Measurements from ENCODE around the gene NBAS. TPM values are rescaled to one million over a fixed set of nuclear protein-coding genes. Genes with fewer than 3 reads are reported as not detected.
A peak's percentile ranks its signal among the peaks of the same experiment; 100 is the strongest.
"Not testable (repeated sequence)": the region's sequence is repeated elsewhere in the genome, so short reads cannot be mapped to it uniquely, and the experiment has no call there.

Gene NBAS
- total RNA-seq, 1 experiment from 2014 or later: 59.9 TPM

DNA sequence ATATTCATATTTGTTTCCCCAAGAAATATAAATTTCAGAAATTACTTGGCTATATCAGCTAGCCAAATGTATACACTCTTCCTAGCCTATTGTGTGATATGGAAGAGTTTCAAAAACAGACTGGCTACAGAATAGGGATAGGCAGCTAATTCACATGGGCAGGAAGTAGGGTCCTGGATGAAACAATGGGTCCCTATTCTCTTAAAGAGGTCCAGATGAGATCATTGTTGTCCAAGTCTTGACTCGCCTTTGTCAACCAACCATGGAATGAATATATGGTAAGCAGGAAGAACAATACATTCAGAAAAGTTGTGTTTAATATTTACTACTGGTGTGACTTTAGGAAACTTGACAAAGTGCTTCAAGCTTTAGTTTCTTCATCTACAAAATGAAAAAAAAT is 319.9 kb downstream of the NBAS start:
- DNase-seq (ENCODE audit: extremely low read depth, low read depth): no peak

DNA sequence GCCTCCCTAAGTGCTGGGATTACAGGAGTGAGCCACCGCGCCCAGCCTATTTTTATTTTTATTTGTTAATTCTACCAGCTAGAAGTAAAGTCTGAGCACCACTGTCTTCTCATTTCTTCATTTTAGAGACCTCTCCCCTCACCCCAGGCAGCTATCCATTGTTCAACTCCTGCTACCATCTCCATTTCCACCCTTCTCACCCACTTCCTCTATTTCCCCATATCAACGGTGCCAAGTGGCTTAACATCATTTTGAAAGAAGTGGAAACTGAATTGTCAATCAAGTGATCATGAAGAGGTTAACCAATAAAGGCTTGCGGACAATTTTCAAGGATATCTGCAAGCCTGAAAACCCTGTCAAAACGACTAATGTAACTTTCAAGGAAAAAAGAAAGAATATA is 323.1 kb downstream of the NBAS start:
- DNase-seq (ENCODE audit: extremely low read depth, low read depth): no peak

DNA sequence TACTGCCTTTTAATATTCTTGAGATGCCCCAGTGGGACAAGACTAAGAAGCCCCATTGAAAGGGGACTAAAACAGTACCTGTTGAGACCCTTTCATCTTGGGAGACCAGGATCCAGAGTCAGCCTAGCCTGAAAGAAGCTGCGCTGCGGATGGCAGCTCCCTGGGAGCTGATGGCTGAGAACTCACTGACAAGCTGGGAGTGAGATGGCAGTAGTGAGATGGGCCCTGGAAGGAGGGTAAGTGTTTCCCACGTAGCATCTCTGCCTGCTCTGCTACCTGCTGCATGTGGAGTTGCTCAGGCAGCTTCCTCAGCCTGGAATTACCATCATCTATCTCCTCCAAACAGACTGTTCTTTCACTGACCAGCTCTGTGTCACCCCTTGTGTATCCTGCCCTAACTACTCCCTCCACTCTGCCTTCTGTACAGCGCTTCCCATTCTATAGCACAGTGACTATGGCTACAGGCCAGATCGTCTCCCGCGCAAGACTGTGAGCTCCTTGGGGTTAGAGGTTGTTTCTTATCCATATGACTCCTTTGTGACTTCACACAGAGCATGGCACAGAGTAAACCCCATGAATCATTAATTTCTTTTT is 330.4 kb downstream of the NBAS start:
- DNase-seq (ENCODE audit: extremely low read depth, low read depth): no peak

DNA sequence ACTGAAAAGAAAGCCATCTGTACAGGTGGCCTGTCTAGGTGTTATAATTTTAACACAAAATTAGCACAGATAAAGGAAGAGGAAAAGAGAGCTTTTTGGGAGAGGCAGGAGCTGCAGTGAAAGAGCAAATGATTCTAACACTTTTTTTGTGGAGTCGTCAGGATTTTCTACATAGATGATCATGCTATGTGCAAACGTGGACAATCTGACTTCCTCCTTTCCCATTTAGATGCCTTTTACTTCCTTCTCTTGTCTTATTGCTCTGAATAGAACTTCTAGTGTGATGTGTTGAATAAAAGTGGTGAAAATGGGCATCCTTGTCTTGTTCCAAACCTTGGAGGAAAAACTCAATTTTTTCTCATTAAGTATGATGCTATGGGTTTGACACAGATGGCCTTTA is 334.5 kb downstream of the NBAS start:
- DNase-seq (ENCODE audit: extremely low read depth, low read depth): no peak

DNA sequence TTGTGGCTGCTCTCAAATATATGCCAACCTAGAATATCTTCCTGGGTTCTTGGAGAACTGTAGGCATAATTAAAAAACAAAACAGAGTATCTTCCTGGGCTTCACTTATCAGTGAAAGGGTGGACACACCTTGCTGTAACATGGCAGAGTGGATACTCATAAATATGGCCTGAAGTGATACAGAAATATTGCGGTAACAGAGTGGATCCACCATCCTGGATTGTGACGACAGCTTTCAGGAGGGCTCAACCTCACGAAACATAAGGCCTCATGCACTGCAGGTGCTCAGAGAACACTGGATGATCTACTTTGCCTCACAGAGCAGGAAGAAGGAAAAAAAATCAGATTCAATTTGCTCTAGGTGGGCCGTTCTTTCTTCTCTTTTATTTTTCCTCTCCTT is 336.0 kb downstream of the NBAS start:
- no peak for DNase-seq (ENCODE audit: extremely low read depth, low read depth)

DNA sequence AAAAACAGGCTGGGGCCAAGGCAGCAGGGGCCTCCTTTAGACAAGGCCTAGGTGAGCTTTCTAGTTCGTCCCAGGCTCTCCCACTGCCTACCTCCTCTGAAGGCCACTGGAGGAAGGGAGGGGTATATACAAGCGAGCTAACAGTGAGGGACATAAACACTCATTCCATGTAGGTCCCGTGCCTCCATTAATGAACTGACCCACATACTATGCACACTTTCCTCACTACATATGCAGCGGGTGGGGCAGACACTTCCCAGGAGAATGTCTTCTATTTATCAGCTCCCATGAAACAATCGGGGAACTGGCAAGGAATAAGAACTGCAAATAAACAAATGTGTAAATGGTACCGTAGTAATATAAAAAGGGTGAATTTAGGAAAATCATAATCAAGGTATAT is 336.5 kb downstream of the NBAS start:
- DNase-seq (ENCODE audit: extremely low read depth, low read depth): no peak

DNA sequence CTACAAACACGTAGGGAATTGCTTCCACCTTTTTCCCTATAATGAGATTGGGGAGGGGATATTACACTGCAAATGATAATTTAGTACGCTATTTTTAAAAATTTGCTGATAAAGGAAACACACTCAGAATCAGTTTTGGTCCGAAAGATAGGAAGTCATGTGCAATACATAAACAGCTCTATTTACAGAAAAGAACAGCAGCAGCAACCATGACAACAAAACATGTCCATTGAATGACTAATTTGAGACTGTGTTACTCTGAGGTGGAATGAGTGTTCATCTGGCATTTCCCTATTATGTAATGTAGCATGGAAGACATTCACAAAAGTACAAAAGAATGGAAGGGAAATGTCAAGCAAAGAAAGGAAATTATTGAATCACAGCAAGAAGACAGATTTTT is 337.2 kb downstream of the NBAS start:
- DNase-seq (ENCODE audit: extremely low read depth, low read depth): no peak

DNA sequence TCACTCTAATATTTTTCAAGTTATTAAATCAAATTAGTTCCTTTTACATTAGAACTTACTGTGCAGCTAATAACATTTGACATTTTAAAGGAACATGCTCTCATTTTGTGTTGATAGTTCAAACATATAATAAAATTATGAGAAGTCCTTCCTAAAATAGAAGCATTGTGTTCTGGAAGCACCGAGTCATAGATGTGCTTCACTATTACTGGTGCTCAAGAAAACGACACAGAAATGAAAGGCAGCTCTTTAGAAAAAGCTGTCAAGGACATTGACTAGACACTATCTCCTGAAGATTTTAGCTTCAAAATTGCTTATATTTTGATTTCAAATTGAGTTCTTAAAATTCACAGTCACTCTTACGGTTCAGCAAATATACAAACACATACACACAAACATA is 338.3 kb downstream of the NBAS start:
- DNase-seq (ENCODE audit: extremely low read depth, low read depth): no peak

DNA sequence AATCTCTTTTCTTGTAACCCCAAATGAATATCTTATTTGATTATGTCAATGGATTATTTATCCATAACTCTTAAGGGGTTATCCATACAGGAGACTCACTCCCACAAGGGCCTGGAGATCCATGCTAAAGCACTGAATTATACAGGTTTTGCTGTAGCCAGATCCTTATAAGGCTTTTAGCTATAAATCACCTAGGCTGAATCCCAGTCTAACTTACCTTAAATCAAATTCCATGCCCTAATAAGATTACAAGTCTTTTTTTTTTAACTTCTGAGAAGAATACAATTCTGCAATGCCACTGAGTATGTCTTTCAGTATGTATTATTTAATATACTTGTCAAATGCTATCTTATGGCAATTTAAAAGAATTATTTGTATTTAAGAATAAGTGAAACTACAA is 340.5 kb downstream of the NBAS start:
- DNase-seq (ENCODE audit: extremely low read depth, low read depth): no peak

DNA sequence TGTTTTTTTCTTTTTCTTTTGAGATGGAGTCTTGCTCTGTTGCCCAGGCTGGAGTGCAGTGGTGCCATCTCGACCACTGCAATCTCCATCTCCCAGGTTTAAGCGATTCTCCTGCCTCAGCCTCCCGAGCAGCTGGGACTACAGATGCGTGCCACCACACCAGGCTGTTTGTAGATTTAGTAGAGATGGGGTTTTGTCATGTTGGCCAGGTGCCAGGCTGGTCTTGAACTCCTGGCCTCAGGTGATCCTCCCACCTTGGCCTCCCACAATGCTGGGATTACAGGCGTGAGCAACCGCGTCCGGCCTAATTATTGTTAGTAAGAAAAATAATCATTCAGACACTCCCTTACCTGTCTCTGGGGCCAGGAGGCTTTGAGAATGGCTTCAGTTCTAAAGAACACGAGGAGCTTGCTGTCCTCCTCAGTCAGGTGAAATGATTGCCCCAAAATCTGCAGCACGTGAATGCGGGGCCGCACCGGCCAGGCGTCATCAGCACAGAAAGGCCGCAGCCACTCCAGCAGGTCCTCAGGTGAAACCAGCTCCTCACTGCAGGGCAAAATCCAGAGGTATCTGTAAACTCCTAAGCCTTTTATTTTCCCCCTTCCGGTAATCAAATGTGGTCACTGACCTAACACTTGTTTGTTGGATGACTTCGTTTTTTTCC is 342.6 kb downstream of the NBAS start:
- DNase-seq (ENCODE audit: extremely low read depth, low read depth): no peak

DNA sequence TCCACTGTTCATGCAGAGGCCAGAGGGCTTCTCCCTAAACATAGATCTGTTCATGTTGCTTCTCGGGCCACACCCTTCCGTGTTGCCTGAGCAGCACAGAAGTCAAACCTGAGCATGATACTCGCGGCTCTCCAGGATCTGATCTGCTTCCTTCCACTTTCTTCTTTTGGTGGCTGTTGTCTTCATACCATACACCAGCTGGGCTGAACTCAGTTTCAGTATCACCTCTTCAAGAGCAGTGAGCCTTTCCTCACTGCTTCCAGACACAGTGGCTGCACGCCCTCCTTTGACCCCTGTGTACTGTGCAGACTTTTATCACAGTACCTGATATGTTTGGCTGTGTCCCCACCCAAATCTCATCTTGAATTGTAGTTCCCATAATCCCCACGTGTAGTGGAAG is 348.9 kb downstream of the NBAS start:
- no peak for DNase-seq (ENCODE audit: extremely low read depth, low read depth)

DNA sequence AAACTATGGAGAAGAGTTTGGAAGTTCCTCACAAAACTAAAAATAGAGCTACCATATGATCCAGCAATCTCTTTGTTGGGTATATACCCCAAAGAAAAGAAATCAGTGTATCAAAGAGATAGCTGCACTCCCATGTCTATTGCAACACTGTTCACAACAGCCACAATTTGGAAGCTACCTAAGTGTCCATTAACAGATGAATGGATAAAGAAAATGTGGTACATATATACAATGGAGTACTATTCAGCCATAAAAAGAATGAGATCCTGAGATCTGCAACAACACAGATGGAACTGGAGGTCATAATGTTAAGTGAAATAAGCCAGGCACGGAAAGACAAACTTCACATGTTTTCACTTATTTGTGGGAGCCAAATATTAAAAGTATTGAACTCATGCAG is 350.6 kb downstream of the NBAS start:
- DNase-seq (ENCODE audit: extremely low read depth, low read depth): not testable (repeated sequence)

DNA sequence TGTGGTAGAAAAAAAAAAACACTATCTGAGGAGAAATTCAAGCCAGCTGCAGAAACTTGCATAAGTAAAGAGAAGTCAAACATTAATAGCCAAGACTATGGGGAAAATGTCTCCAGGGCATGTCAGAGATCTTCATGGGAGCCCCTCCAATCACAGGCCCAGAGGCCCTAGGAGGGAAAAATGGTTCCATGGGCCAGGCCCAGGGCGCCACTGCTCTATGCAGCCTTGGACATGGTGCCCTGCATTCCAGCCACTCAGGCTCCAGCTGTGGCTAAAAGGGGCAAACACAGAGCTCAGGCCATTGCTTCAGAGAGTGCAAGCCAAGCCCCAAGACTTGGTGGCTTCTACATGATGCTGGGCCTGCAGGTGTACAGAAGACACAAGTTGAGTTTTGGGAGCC is 354.7 kb downstream of the NBAS start:
- DNase-seq (ENCODE audit: extremely low read depth, low read depth): no peak

DNA sequence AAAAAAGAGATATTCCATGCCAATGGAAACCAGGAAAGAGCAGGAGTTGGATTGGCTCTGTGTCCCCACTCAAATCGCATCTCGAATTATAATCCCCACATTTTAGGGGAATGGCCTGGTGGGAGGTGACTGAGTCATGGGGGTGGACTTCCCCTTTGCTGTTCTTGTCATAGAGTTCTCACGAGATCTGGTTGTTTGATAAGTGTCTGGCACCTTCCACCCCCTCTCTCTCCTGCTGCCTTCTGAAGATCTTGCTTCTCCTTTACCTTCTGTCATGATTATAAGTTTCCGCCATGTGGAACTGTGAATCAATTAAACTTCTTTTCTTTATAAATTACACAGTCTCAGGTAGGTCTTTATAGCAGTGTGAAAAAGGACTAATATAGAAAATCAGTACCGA is 355.6 kb downstream of the NBAS start:
- no peak for DNase-seq (ENCODE audit: extremely low read depth, low read depth)

DNA sequence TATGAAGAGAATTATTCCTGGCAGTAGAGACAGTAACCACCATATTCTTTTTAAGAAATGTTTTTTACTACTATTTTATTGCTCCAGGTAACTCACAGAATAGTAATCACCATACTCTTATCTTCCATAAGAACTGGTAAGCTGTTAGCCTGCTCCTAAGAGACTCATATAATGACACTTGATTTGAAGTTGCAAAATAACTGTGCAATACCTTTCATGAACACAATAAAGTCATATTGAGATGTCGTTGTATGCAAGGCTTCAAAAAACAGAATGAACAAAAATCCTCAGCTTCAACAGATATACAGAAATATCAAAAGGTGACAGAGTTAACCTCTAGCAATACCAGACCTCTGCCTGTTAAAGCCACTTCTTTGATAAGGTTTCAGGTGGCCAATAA is 360.1 kb downstream of the NBAS start:
- DNase-seq (ENCODE audit: extremely low read depth, low read depth): no peak

DNA sequence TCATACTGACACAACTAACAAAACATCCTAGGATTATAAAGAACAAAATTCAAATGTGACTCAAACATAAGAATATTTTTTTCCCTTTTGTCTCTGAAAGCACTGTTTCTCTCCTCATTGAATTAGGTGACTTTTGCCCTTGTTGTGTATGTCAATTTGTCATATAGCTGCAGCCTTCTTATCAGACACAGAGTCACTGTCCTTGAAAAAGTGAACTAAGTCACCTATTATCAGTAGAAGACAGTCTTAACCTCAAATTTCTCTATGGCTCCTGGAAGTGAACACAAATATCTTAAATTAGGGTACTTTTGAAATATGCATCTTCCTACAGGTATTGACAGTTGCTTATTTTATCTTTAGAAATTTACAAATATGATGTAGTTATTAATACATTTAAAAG is 360.6 kb downstream of the NBAS start:
- no peak for DNase-seq (ENCODE audit: extremely low read depth, low read depth)

DNA sequence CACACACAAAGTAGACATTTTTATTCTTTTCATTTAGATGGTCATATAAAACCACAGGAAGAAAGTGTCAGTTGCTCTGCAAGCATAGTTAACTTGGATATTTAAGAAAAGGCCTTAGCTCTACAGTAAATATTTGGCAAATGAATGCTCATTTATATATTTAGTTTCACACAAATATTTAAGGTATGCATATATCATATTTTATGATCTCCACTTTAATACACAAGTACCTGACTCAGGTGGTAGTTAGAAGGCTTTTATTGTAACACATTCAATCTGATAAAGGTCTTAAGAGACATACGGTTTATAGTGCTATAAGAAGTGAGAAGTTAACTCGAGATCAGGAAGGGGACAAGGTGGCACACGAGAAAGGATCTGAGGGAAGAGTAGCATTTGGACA is 363.1 kb downstream of the NBAS start:
- DNase-seq (ENCODE audit: extremely low read depth, low read depth): no peak

DNA sequence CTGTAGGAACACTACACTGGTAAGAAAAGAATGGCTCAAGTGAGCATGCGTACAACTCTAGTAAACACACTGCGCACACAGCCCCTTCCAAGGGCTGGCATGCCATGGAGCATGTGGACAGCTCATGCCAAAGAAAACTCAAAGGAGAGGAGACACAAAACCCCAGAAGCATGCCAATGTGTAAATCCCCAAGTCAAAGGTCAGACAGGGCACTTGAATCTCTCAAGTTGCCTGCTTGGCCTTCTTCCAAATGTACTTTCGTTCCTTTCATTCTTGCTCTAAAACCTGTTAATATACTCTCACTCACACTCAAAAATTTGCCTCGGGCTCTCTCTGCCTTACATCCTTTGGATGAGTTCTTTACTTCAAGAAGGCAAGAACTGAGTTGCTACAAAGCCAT is 365.3 kb downstream of the NBAS start:
- DNase-seq (ENCODE audit: extremely low read depth, low read depth): peak; percentile 1

DNA sequence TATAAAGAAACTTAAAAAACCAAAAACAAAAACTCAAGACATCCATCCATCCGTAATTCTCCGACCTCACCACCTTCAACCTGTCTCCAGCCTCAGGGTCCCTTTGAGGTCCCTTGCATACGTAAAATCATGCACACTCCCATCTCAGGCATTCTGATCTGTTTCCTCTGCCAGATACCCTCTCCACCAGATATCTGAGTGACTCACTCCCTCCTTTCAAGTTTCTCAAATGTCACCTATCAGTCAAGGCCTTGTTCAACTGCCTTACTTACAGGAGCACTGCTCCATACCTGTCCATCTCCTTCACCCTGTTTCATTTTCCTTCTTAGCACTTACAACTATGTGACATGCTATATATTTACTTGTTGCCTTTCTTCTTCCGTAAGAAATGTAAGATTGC is 369.3 kb downstream of the NBAS start:
- DNase-seq (ENCODE audit: extremely low read depth, low read depth): no peak

DNA sequence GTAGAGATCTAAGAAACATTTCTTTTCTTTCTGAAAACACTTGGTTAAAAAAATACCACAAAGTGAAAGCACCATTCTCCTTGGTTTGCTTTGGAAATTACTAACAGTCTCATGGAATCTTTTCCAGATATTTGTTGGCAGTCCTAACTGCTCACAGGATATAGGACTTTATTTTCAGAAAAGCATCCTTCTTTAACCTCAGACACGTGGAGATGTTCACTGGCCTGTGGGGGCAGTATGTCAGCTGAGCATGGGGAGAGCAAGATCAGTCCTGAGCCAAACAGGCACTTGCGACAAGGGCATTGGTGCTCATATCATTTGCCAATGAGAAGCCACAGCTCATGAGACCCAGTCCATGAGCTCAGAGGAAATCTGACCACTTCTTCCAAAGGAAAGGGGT is 371.9 kb downstream of the NBAS start:
- no peak for DNase-seq (ENCODE audit: extremely low read depth, low read depth)

DNA sequence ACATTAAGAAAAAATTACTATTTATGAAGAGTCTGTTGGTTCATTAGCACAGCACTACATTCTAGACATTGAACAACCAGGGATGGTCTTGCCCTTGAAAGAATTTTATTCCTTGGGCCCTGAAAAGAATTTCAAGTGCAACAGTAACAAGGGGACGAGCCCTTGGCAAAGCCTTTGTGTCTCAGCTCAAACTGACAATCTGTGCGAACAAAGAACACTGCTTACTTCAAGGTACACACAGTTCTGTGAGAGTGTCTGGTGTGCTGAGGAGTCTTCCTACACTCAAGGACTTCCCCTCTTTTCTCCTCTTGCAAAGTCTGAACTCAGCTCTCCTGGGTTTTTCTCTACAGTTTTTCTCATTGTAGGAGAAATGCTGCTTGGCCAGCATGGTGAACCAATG is 373.4 kb downstream of the NBAS start:
- no peak for DNase-seq (ENCODE audit: extremely low read depth, low read depth)

DNA sequence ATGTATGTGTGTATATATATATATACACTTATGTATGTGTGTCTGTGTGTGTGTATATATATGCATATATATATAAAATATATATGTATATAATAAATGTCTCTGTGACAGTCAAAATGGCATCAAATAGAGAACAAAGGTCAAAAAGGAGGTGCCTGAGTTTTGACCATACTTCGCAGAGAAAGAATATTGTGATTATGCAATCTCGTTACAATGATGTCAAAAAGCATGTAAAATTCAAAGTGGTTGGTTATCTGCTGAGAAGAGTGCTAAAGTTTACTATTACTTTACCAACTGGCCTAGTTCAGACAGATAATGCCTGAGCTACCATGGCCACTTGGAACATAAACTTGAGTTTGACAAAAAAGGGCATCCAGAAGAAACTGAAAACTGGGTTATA is 375.0 kb downstream of the NBAS start:
- DNase-seq (ENCODE audit: extremely low read depth, low read depth): no peak

DNA sequence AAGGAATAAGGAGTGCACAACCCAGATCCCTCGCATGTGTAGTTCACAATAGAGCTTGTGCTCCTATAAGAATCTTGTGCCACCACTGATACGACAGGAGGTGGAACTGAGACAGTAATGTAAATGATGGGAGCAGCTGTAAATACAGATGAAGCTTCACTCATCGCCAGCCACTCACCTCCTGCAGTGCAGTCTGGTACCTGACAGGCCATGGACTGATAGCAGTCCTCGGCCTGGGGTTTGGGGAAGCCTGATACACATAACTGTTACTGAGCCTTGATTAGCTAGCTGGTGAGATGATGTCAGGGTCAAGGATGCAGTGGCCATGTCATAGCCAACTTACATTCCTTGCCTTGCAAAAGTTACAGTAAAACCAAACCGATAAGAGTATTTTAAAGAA is 376.6 kb downstream of the NBAS start:
- DNase-seq (ENCODE audit: extremely low read depth, low read depth): no peak

Measured in NCI-H460 (cell line).